Trophoblast cell (in vitro differentiated cells and primary cell): ENCODE results near the gene ACSL1.
A peak's percentile ranks its signal among the peaks of the same experiment; 100 is the strongest.

ENCODE experiments used
- DNase-seq, 2 donors: peaks; one replicate each; pipeline ENCODE4 v3.0.0-alpha.2; 2016
- H2AFZ ChIP-seq: 2 replicates; pipeline ENCODE4 v1.6.1; 2013; ENCODE audit warnings: low read length, moderate library complexity, mild to moderate bottlenecking; ENCODE audit not compliant: insufficient read depth, poor library complexity
- H2AK5ac ChIP-seq: 2 replicates; pipeline ENCODE4 v1.6.1; 2013; ENCODE audit warnings: mild to moderate bottlenecking, low read length
- H2BK120ac ChIP-seq: 2 replicates; pipeline ENCODE4 v1.6.1; 2013; ENCODE audit warnings: low read length, mild to moderate bottlenecking, moderate library complexity; ENCODE audit not compliant: insufficient read depth, poor library complexity
- H2BK12ac ChIP-seq: 2 replicates; pipeline ENCODE4 v1.6.1; 2013; ENCODE audit warnings: mild to moderate bottlenecking, low read length, moderate library complexity
- H2BK5ac ChIP-seq: 2 replicates; pipeline ENCODE4 v1.6.1; 2013; ENCODE audit warnings: low read length, low read depth, moderate library complexity, mild to moderate bottlenecking; ENCODE audit not compliant: poor library complexity
- H3K14ac ChIP-seq: 2 replicates; pipeline ENCODE4 v1.6.1; 2013; ENCODE audit warnings: mild to moderate bottlenecking, low read length
- H3K18ac ChIP-seq: 2 replicates; pipeline ENCODE4 v1.6.1; 2013; ENCODE audit warnings: mild to moderate bottlenecking, low read length
- H3K23ac ChIP-seq: 2 replicates; pipeline ENCODE4 v1.6.1; 2013; ENCODE audit warnings: low read length
- H3K27ac ChIP-seq: 2 replicates; pipeline ENCODE4 v1.5.1; 2013; ENCODE audit warnings: low read depth, mild to moderate bottlenecking, inconsistent platforms, low read length, moderate library complexity
- H3K27me3 ChIP-seq: 2 replicates; pipeline ENCODE4 v1.6.1; 2013; ENCODE audit warnings: inconsistent platforms, mild to moderate bottlenecking, low read length, moderate library complexity; ENCODE audit not compliant: insufficient read depth
- H3K36me3 ChIP-seq, 2 experiments: 1 replicate in 1 of 2; 2 replicates in 1 of 2; pipeline ENCODE4 v1.6.1; 2013; ENCODE audit warnings: low read length in 2 of 2, mild to moderate bottlenecking in 2 of 2, moderate library complexity in 1 of 2; ENCODE audit not compliant: insufficient read depth in 2 of 2, control insufficient read depth in 1 of 2
- H3K4ac ChIP-seq: 2 replicates; pipeline ENCODE4 v1.6.1; 2013; ENCODE audit warnings: low read depth, mild to moderate bottlenecking, low read length, moderate library complexity
- H3K4me1 ChIP-seq, 2 experiments: 1 replicate in 1 of 2; 2 replicates in 1 of 2; pipeline ENCODE4 v1.6.1; 2013; ENCODE audit warnings: low read length in 2 of 2, mild to moderate bottlenecking in 2 of 2, moderate library complexity in 1 of 2; ENCODE audit not compliant: insufficient read depth in 2 of 2, control insufficient read depth in 1 of 2
- H3K4me2 ChIP-seq: 2 replicates; pipeline ENCODE4 v1.6.1; 2013; ENCODE audit warnings: inconsistent platforms, mild to moderate bottlenecking, low read length, moderate library complexity
- H3K4me3 ChIP-seq: 2 replicates; pipeline ENCODE4 v1.5.1; 2013; ENCODE audit warnings: mild to moderate bottlenecking, low read depth, low read length, inconsistent platforms
- H3K79me1 ChIP-seq: one replicate; pipeline ENCODE4 v1.6.1; 2013; ENCODE audit warnings: low read length
- H3K79me2 ChIP-seq: 2 replicates; pipeline ENCODE4 v1.6.1; 2013; ENCODE audit warnings: low read length, mild to moderate bottlenecking; ENCODE audit not compliant: control insufficient read depth, insufficient read depth, poor library complexity
- H3K9ac ChIP-seq: 2 replicates; pipeline ENCODE4 v1.6.1; 2013; ENCODE audit warnings: mild to moderate bottlenecking, low read length
- H3K9me3 ChIP-seq: 2 replicates; pipeline ENCODE4 v1.6.1; 2013; ENCODE audit warnings: low read depth, mild to moderate bottlenecking, control low read depth, inconsistent platforms, low read length; ENCODE audit not compliant: insufficient read depth
- H4K12ac ChIP-seq: 2 replicates; pipeline ENCODE4 v1.6.1; 2013; ENCODE audit warnings: low read depth, mild to moderate bottlenecking, low read length, moderate library complexity
- H4K8ac ChIP-seq: 2 replicates; pipeline ENCODE4 v1.6.1; 2013; ENCODE audit warnings: low read depth, mild to moderate bottlenecking, low read length, moderate library complexity
- H4K91ac ChIP-seq: one replicate; pipeline ENCODE4 v1.6.1; 2013; ENCODE audit warnings: low read depth, mild to moderate bottlenecking, low read length, moderate library complexity
- WGBS: extraction: QIAGEN DNeasy Blood & Tissue Kit; methylation state at CpG from one replicate; pipeline ENCODE4 v1.1.7; 2013; ENCODE audit warnings: missing lambda C conversion rate; ENCODE audit not compliant: insufficient read length, insufficient coverage; ENCODE audit errors: extremely low coverage; 5-methylcytosine and 5-hydroxymethylcytosine counted together

The ACSL1 gene

GRCh38 chr4:184715526-184715925 is 110.2 kb downstream of the ACSL1 start:
- WGBS: no CpG with 5 or more reads among the region's 4 CpGs
- Histone ChIP-seq H4K12ac (no peak overlapping the region), H2BK120ac (no peak overlapping the region), H3K23ac (no peak overlapping the region), H4K8ac (no peak overlapping the region), H3K4me3 (no peak overlapping the region), H3K4ac (no peak overlapping the region), H3K79me1 (no peaks in the 10 kb centered on the region), H4K91ac (no peak overlapping the region), H3K14ac (no peak overlapping the region), H3K79me2 (no peaks in the 10 kb centered on the region), H3K9me3 (no peaks in the 10 kb centered on the region), H3K4me2 (no peak overlapping the region), H3K36me3 (peaks cover 21 to 22% of the 10 kb centered on the region in 2 experiments), H2AK5ac (no peak overlapping the region), H2BK5ac (no peak overlapping the region), H2BK12ac (no peak overlapping the region), H3K27me3 (no peaks in the 10 kb centered on the region), H3K27ac (no peak overlapping the region), H3K4me1 (no peaks in the 10 kb centered on the region), H3K9ac (no peak overlapping the region), H2AFZ (no peak overlapping the region), H3K18ac (no peak overlapping the region)
- peak; percentile 38 to 84 for DNase-seq

GRCh38 chr4:184713887-184714286 is 111.9 kb downstream of the ACSL1 start:
- H3K23ac ChIP-seq: no peak overlapping the region
- H3K4me1 ChIP-seq: no peaks in the 10 kb centered on the region
- no peak overlapping the region for H2BK5ac ChIP-seq
- H4K91ac ChIP-seq: no peak overlapping the region
- no peaks in the 10 kb centered on the region for H3K9me3 ChIP-seq
- no peak overlapping the region for H2BK12ac ChIP-seq
- H3K36me3 ChIP-seq: peaks cover 14 to 18% of the 10 kb centered on the region in 2 experiments
- H2BK120ac ChIP-seq: no peak overlapping the region
- no peak overlapping the region for H4K12ac ChIP-seq
- H3K79me2 ChIP-seq: no peaks in the 10 kb centered on the region
- WGBS: no CpG with 5 or more reads among the region's 2 CpGs
- peak in 1 of 2 donors; percentile 43 for DNase-seq
- no peak overlapping the region for H3K27ac ChIP-seq
- H3K9ac ChIP-seq: peak overlapping the region; percentile 72
- no peak overlapping the region for H3K4me3 ChIP-seq
- H3K14ac ChIP-seq: no peak overlapping the region
- no peaks in the 10 kb centered on the region for H3K27me3 ChIP-seq
- no peak overlapping the region for H3K4ac ChIP-seq
- no peak overlapping the region for H4K8ac ChIP-seq
- H3K4me2 ChIP-seq: no peak overlapping the region
- no peak overlapping the region for H2AFZ ChIP-seq
- H3K18ac ChIP-seq: no peak overlapping the region
- H3K79me1 ChIP-seq: no peaks in the 10 kb centered on the region
- H2AK5ac ChIP-seq: no peak overlapping the region

- Histone ChIP-seq H2AK5ac (no peak overlapping the region), H2BK120ac (no peak overlapping the region), H3K27ac (no peak overlapping the region), H4K12ac (no peak overlapping the region), H2AFZ (no peak overlapping the region), H3K36me3 (peaks cover 9 to 14% of the 10 kb centered on the region in 2 experiments), H3K4me2 (no peak overlapping the region), H3K4ac (no peak overlapping the region), H3K23ac (no peak overlapping the region), H4K8ac (no peak overlapping the region), H3K79me1 (no peaks in the 10 kb centered on the region), H3K18ac (no peak overlapping the region), H3K4me3 (no peak overlapping the region), H3K14ac (no peak overlapping the region), H2BK12ac (no peak overlapping the region), H3K4me1 (no peaks in the 10 kb centered on the region), H3K9me3 (no peaks in the 10 kb centered on the region), H3K9ac (no peak overlapping the region), H2BK5ac (no peak overlapping the region), H4K91ac (no peak overlapping the region), H3K27me3 (no peaks in the 10 kb centered on the region), H3K79me2 (no peaks in the 10 kb centered on the region)
- no peak for DNase-seq
Measured at GRCh38 chr4:184712322-184712721, 113.4 kb downstream of the ACSL1 start.

GRCh38 chr4:184706453-184706852 is 119.3 kb downstream of the ACSL1 start:
- Histone ChIP-seq H3K79me1 (no peaks in the 10 kb centered on the region), H3K4me3 (no peak overlapping the region), H3K9ac (no peak overlapping the region), H3K36me3 (peaks cover 9 to 11% of the 10 kb centered on the region in 2 experiments), H4K12ac (no peak overlapping the region), H2AFZ (no peak overlapping the region), H3K27me3 (no peaks in the 10 kb centered on the region), H3K14ac (no peak overlapping the region), H3K4me1 (no peaks in the 10 kb centered on the region), H3K79me2 (no peaks in the 10 kb centered on the region), H4K8ac (no peak overlapping the region), H3K4ac (no peak overlapping the region), H3K23ac (no peak overlapping the region), H2BK5ac (no peak overlapping the region), H2BK120ac (no peak overlapping the region), H3K9me3 (no peaks in the 10 kb centered on the region), H3K18ac (no peak overlapping the region), H3K27ac (no peak overlapping the region), H4K91ac (no peak overlapping the region), H2BK12ac (no peak overlapping the region), H2AK5ac (no peak overlapping the region), H3K4me2 (no peak overlapping the region)
- no peak for DNase-seq
- no CpG with 5 or more reads among the region's 1 CpG for WGBS
